ENCODE results near the gene PSAPL1.

DNA sequence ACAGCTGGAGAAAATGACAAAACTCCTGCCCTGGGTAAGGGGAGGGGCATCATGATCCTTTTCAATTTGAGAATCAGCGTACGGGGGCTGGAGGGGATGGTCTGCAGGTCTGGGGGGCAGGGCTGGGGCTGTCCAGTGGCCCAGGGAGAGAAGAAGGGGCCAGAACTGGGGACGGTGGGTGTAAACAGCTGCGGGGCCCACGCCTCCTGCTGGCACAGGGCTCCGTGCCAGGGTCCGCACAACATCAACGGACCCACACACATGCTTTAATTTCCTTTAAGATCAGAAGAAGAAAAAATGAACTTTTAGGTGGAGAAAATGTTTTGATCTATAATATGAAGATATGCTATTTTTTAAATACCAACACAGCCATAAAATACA lies 52.1 kb downstream of the PSAPL1 start:
- TF ChIP-seq, protein P1, sequence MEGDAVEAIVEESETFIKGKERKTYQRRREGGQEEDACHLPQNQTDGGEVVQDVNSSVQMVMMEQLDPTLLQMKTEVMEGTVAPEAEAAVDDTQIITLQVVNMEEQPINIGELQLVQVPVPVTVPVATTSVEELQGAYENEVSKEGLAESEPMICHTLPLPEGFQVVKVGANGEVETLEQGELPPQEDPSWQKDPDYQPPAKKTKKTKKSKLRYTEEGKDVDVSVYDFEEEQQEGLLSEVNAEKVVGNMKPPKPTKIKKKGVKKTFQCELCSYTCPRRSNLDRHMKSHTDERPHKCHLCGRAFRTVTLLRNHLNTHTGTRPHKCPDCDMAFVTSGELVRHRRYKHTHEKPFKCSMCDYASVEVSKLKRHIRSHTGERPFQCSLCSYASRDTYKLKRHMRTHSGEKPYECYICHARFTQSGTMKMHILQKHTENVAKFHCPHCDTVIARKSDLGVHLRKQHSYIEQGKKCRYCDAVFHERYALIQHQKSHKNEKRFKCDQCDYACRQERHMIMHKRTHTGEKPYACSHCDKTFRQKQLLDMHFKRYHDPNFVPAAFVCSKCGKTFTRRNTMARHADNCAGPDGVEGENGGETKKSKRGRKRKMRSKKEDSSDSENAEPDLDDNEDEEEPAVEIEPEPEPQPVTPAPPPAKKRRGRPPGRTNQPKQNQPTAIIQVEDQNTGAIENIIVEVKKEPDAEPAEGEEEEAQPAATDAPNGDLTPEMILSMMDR (IDR thresholded peaks at IDR 0.05 in 2 of 3, conservative IDR thresholded peaks at IDR 0.05 in 1 of 3; ENCODE audit: borderline replicate concordance in 1 of 3, insufficient read depth in 1 of 3, low read depth in 2 of 3, low read length in 2 of 3), result no peak
- TF ChIP-seq SRF (IDR thresholded peaks at IDR 0.05; ENCODE audit: low read depth), result no peak
- no peak for TF ChIP-seq RAD21 (IDR thresholded peaks at IDR 0.05; ENCODE audit: low read depth)
